Ishikawa (cell line): ENCODE results near the gene NRROS.
A peak's percentile ranks its signal among the peaks of the same experiment; 100 is the strongest.

ENCODE experiments used
- CEBPB ChIP-seq: IDR thresholded peaks from 2 replicates; pipeline ENCODE4 v1.6.1; 2012
- CREB1 ChIP-seq: IDR thresholded peaks from 2 replicates; pipeline ENCODE4 v1.6.1; 2012; ENCODE audit warnings: low read depth
- EGR1 ChIP-seq: IDR thresholded peaks from 2 replicates; pipeline ENCODE4 v1.6.1; 2012
- EP300 ChIP-seq: IDR thresholded peaks from 2 replicates; pipeline ENCODE4 v1.6.1; 2012; ENCODE audit warnings: borderline replicate concordance
- FOXM1 ChIP-seq: IDR thresholded peaks from 2 replicates; pipeline ENCODE4 v1.6.1; 2012; ENCODE audit warnings: low read depth, borderline replicate concordance
- MAX ChIP-seq: IDR thresholded peaks from 2 replicates; pipeline ENCODE4 v1.6.1; 2012
- NFIC ChIP-seq: IDR thresholded peaks from 2 replicates; pipeline ENCODE4 v1.6.1; 2012
- RAD21 ChIP-seq: IDR thresholded peaks from 2 replicates; pipeline ENCODE4 v1.6.1; 2012; ENCODE audit warnings: low read depth
- REST ChIP-seq: IDR thresholded peaks from 2 replicates; pipeline ENCODE4 v1.6.1; 2012; ENCODE audit warnings: low read depth, mild to moderate bottlenecking
- TAF1 ChIP-seq: IDR thresholded peaks from 2 replicates; pipeline ENCODE4 v1.6.1; 2012; ENCODE audit warnings: low read depth, mild to moderate bottlenecking
- TCF12 ChIP-seq: IDR thresholded peaks from 2 replicates; pipeline ENCODE4 v1.6.1; 2012; ENCODE audit warnings: low read depth
- TEAD4 ChIP-seq: IDR thresholded peaks from 2 replicates; pipeline ENCODE4 v1.6.1; 2012
- USF1 ChIP-seq: IDR thresholded peaks from 2 replicates; pipeline ENCODE4 v1.6.1; 2012
- YY1 ChIP-seq: IDR thresholded peaks from 2 replicates; pipeline ENCODE4 v1.6.1; 2012; ENCODE audit warnings: low read depth
- ZBTB7A ChIP-seq: IDR thresholded peaks from 2 replicates; pipeline ENCODE4 v1.6.1; 2012; ENCODE audit warnings: low read depth

NRROS gene

GRCh38 chr3:196667056-196667825 is 27.7 kb downstream of the NRROS start:
- TF ChIP-seq TCF12: no peak
- no peak for TF ChIP-seq TAF1
- no peak for TF ChIP-seq RAD21
- no peak for TF ChIP-seq NFIC
- no peak for TF ChIP-seq CEBPB
- no peak for TF ChIP-seq REST
- TF ChIP-seq USF1: no peak
- no peak for TF ChIP-seq TEAD4
- TF ChIP-seq YY1: no peak
- no peak for TF ChIP-seq CREB1

GRCh38 chr3:196670339-196670738 is 30.8 kb downstream of the NRROS start:
- TF ChIP-seq EP300 (no peak), YY1 (no peak), EGR1 (no peak), USF1 (no peak), TAF1 (no peak), FOXM1 (no peak), RAD21 (no peak)

GRCh38 chr3:196673632-196674031 is 34.1 kb downstream of the NRROS start:
- TF ChIP-seq RAD21 (no peak), USF1 (no peak), YY1 (no peak), EP300 (no peak), MAX (no peak), TAF1 (no peak), FOXM1 (no peak), TCF12 (no peak), CREB1 (no peak), ZBTB7A (no peak), TEAD4 (no peak), NFIC (no peak)

GRCh38 chr3:196677353-196677752 is 37.9 kb downstream of the NRROS start:
- no peak for TF ChIP-seq FOXM1
- TF ChIP-seq NFIC: no peak
- no peak for TF ChIP-seq ZBTB7A
- no peak for TF ChIP-seq TEAD4

- TF ChIP-seq ZBTB7A (no peak), MAX (no peak), TEAD4 (no peak), TAF1 (no peak), EGR1 (no peak), FOXM1 (no peak), CEBPB (no peak), YY1 (no peak), EP300 (no peak), USF1 (no peak), CREB1 (no peak)
Observed at GRCh38 chr3:196677931-196678330, 38.4 kb downstream of the NRROS start.

GRCh38 chr3:196684548-196685407 is 45.3 kb downstream of the NRROS start:
- TF ChIP-seq EGR1: no peak
- TF ChIP-seq RAD21: peak; percentile 95
- TF ChIP-seq MAX: peak; percentile 43; the same call in 1 of the 2 replicates
